H1 (cell line): Measurements from ENCODE around the gene WDR5. TPM values are rescaled to one million over a fixed set of nuclear protein-coding genes. Genes with fewer than 3 reads are reported as not detected.

ENCODE experiments used
- ASH2L ChIP-seq: fragments of 200-600, 300-600 bp; sonication (generic); IDR thresholded peaks from one replicate; pipeline ENCODE4 v1.7.1; 2017; ENCODE audit warnings: low read length
- ATF3 ChIP-seq: IDR thresholded peaks from 2 replicates; pipeline ENCODE4 v1.6.1; 2011; ENCODE audit warnings: low read depth, mild to moderate bottlenecking, low read length; ENCODE audit not compliant: insufficient read depth
- RXRA ChIP-seq: IDR thresholded peaks from 2 replicates; pipeline ENCODE4 v1.6.1; 2011; ENCODE audit warnings: low read depth, mild to moderate bottlenecking, low read length, moderate library complexity; ENCODE audit not compliant: insufficient read depth
- YY1 ChIP-seq: IDR thresholded peaks from 2 replicates; pipeline ENCODE4 v1.6.1; 2011; ENCODE audit warnings: low read depth, mild to moderate bottlenecking, low read length
- ZNF274 ChIP-seq: IDR thresholded peaks from 2 replicates; pipeline ENCODE4 v1.7.0; 2012; ENCODE audit warnings: low read length, borderline replicate concordance; ENCODE audit errors: extremely low read depth
- polyA plus RNA-seq, 7 experiments: library from polyadenylated mRNA; depleted of rRNA in 3 of 7; stranded (reverse) in 5 of 7; unstranded in 2 of 7; fragments of >200 nt in 5 of 7; fragments of 200-250 nt in 2 of 7; gene quantifications; 1 replicate in 5 of 7; 2 replicates in 1 of 7; 4 replicates in 1 of 7; pipeline versions ENCODE4 v1.2.1 to v1.2.3, GENCODE V29; 2011 to 2013; ENCODE audit warnings: missing spikeins in 2 of 7, mixed read lengths in 2 of 7
- total RNA-seq: library from RNA; stranded (reverse); fragmentation: NEBNext Ultra II Directional; extraction: Animal tissue kit (Norgen Biotek cat#: 25700); gene quantifications from 2 replicates; pipeline ENCODE4 v1.2.1, GENCODE V29; 2021
- TF ChIP-seq, protein P1 (sequence below): fragments of 300-600 bp; sonication (generic); IDR thresholded peaks from 2 replicates; pipeline ENCODE4 v1.7.1; 2012; ENCODE audit warnings: low read length, moderate library complexity, mild to moderate bottlenecking, inconsistent platforms; ENCODE audit not compliant: insufficient replicate concordance
- TF ChIP-seq, protein P2 (sequence below), 3 experiments: IDR thresholded peaks; 1 replicate in 2 of 3; 2 replicates in 1 of 3; pipeline versions ENCODE4 v1.5.1 to v1.6.1; 2011; ENCODE audit warnings: low read length in 3 of 3, mild to moderate bottlenecking in 3 of 3, inconsistent platforms in 2 of 3, low read depth in 1 of 3, moderate library complexity in 1 of 3; ENCODE audit not compliant: insufficient read depth in 1 of 3; ENCODE audit errors: control extremely low read depth in 1 of 3

WDR5 gene
- total and polyA plus RNA-seq, 2 of the 8 experiments (the other 6 are each of a cell fraction or from before 2014, with no cell fraction given): 38.4 to 68.1 TPM

GRCh38 chr9:134179595-134179917, 43.7 kb downstream of the WDR5 start (continued):
- TF ChIP-seq, protein P1, sequence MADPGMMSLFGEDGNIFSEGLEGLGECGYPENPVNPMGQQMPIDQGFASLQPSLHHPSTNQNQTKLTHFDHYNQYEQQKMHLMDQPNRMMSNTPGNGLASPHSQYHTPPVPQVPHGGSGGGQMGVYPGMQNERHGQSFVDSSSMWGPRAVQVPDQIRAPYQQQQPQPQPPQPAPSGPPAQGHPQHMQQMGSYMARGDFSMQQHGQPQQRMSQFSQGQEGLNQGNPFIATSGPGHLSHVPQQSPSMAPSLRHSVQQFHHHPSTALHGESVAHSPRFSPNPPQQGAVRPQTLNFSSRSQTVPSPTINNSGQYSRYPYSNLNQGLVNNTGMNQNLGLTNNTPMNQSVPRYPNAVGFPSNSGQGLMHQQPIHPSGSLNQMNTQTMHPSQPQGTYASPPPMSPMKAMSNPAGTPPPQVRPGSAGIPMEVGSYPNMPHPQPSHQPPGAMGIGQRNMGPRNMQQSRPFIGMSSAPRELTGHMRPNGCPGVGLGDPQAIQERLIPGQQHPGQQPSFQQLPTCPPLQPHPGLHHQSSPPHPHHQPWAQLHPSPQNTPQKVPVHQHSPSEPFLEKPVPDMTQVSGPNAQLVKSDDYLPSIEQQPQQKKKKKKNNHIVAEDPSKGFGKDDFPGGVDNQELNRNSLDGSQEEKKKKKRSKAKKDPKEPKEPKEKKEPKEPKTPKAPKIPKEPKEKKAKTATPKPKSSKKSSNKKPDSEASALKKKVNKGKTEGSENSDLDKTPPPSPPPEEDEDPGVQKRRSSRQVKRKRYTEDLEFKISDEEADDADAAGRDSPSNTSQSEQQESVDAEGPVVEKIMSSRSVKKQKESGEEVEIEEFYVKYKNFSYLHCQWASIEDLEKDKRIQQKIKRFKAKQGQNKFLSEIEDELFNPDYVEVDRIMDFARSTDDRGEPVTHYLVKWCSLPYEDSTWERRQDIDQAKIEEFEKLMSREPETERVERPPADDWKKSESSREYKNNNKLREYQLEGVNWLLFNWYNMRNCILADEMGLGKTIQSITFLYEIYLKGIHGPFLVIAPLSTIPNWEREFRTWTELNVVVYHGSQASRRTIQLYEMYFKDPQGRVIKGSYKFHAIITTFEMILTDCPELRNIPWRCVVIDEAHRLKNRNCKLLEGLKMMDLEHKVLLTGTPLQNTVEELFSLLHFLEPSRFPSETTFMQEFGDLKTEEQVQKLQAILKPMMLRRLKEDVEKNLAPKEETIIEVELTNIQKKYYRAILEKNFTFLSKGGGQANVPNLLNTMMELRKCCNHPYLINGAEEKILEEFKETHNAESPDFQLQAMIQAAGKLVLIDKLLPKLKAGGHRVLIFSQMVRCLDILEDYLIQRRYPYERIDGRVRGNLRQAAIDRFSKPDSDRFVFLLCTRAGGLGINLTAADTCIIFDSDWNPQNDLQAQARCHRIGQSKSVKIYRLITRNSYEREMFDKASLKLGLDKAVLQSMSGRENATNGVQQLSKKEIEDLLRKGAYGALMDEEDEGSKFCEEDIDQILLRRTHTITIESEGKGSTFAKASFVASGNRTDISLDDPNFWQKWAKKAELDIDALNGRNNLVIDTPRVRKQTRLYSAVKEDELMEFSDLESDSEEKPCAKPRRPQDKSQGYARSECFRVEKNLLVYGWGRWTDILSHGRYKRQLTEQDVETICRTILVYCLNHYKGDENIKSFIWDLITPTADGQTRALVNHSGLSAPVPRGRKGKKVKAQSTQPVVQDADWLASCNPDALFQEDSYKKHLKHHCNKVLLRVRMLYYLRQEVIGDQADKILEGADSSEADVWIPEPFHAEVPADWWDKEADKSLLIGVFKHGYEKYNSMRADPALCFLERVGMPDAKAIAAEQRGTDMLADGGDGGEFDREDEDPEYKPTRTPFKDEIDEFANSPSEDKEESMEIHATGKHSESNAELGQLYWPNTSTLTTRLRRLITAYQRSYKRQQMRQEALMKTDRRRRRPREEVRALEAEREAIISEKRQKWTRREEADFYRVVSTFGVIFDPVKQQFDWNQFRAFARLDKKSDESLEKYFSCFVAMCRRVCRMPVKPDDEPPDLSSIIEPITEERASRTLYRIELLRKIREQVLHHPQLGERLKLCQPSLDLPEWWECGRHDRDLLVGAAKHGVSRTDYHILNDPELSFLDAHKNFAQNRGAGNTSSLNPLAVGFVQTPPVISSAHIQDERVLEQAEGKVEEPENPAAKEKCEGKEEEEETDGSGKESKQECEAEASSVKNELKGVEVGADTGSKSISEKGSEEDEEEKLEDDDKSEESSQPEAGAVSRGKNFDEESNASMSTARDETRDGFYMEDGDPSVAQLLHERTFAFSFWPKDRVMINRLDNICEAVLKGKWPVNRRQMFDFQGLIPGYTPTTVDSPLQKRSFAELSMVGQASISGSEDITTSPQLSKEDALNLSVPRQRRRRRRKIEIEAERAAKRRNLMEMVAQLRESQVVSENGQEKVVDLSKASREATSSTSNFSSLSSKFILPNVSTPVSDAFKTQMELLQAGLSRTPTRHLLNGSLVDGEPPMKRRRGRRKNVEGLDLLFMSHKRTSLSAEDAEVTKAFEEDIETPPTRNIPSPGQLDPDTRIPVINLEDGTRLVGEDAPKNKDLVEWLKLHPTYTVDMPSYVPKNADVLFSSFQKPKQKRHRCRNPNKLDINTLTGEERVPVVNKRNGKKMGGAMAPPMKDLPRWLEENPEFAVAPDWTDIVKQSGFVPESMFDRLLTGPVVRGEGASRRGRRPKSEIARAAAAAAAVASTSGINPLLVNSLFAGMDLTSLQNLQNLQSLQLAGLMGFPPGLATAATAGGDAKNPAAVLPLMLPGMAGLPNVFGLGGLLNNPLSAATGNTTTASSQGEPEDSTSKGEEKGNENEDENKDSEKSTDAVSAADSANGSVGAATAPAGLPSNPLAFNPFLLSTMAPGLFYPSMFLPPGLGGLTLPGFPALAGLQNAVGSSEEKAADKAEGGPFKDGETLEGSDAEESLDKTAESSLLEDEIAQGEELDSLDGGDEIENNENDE: no peak
- TF ChIP-seq, protein P2, sequence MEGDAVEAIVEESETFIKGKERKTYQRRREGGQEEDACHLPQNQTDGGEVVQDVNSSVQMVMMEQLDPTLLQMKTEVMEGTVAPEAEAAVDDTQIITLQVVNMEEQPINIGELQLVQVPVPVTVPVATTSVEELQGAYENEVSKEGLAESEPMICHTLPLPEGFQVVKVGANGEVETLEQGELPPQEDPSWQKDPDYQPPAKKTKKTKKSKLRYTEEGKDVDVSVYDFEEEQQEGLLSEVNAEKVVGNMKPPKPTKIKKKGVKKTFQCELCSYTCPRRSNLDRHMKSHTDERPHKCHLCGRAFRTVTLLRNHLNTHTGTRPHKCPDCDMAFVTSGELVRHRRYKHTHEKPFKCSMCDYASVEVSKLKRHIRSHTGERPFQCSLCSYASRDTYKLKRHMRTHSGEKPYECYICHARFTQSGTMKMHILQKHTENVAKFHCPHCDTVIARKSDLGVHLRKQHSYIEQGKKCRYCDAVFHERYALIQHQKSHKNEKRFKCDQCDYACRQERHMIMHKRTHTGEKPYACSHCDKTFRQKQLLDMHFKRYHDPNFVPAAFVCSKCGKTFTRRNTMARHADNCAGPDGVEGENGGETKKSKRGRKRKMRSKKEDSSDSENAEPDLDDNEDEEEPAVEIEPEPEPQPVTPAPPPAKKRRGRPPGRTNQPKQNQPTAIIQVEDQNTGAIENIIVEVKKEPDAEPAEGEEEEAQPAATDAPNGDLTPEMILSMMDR (IDR thresholded peaks at IDR 0.05; ENCODE audit: control extremely low read depth in 1 of 3, insufficient read depth in 1 of 3, low read depth in 1 of 3, low read length in 3 of 3): no peak
- TF ChIP-seq ATF3: no peak
- TF ChIP-seq ZNF274: no peak
- TF ChIP-seq RXRA: no peak
- no peak for TF ChIP-seq YY1
- TF ChIP-seq ASH2L: no peak
